Mesendoderm (in vitro differentiated cells): Measurements from ENCODE around the gene LDLRAD2.

Experiments
- DNase-seq: peaks from one replicate; pipeline ENCODE4 v3.0.0; 2013
- H2AK5ac ChIP-seq: 2 replicates; pipeline ENCODE4 v1.6.1; 2013; ENCODE audit warnings: low read length, inconsistent platforms
- H2BK120ac ChIP-seq: 2 replicates; pipeline ENCODE4 v1.6.1; 2013; ENCODE audit warnings: low read depth, mild to moderate bottlenecking, low read length, moderate library complexity, mixed read lengths
- H2BK15ac ChIP-seq: replicated peaks from 2 replicates; pipeline ENCODE4 v1.6.1; 2013; ENCODE audit warnings: low read depth, mild to moderate bottlenecking, moderate library complexity
- H2BK5ac ChIP-seq: 2 replicates; pipeline ENCODE4 v1.6.1; 2013; ENCODE audit warnings: low read length, inconsistent platforms
- H3K18ac ChIP-seq: 2 replicates; pipeline ENCODE4 v1.6.1; 2013; ENCODE audit warnings: mild to moderate bottlenecking, low read length, mixed read lengths
- H3K23ac ChIP-seq: one replicate; pipeline ENCODE4 v1.6.1; 2013; ENCODE audit warnings: low read length
- H3K27ac ChIP-seq: 2 replicates; pipeline ENCODE4 v1.5.1; 2013; ENCODE audit warnings: low read depth, mild to moderate bottlenecking, inconsistent platforms, low read length, moderate library complexity
- H3K27me3 ChIP-seq: 2 replicates; pipeline ENCODE4 v1.6.1; 2013; ENCODE audit warnings: low read length, control low read depth, mild to moderate bottlenecking, inconsistent platforms; ENCODE audit not compliant: insufficient read depth, poor library complexity
- H3K36me3 ChIP-seq: 2 replicates; pipeline ENCODE4 v1.6.1; 2013; ENCODE audit warnings: low read length, inconsistent platforms; ENCODE audit not compliant: control insufficient read depth, insufficient read depth
- H3K4ac ChIP-seq: one replicate; pipeline ENCODE4 v1.6.1; 2013; ENCODE audit warnings: low read depth, mild to moderate bottlenecking, low read length, moderate library complexity
- H3K4me1 ChIP-seq: 2 replicates; pipeline ENCODE4 v1.6.1; 2013; ENCODE audit warnings: low read depth, low read length, inconsistent platforms; ENCODE audit not compliant: control insufficient read depth
- H3K4me2 ChIP-seq: 2 replicates; pipeline ENCODE4 v1.6.1; 2013; ENCODE audit warnings: low read length
- H3K4me3 ChIP-seq: 2 replicates; pipeline ENCODE4 v1.5.1; 2013; ENCODE audit warnings: mild to moderate bottlenecking, low read length
- H3K56ac ChIP-seq: one replicate; pipeline ENCODE4 v1.6.1; 2013; ENCODE audit warnings: low read length
- H3K79me1 ChIP-seq: 2 replicates; pipeline ENCODE4 v1.6.1; 2013; ENCODE audit warnings: low read length, inconsistent platforms
- H3K79me2 ChIP-seq: 2 replicates; pipeline ENCODE4 v1.6.1; 2013; ENCODE audit warnings: mild to moderate bottlenecking, low read length; ENCODE audit not compliant: control insufficient read depth, insufficient read depth
- H3K9ac ChIP-seq: 2 replicates; pipeline ENCODE4 v1.6.1; 2013; ENCODE audit warnings: low read length, inconsistent platforms
- H4K5ac ChIP-seq: one replicate; pipeline ENCODE4 v1.6.1; 2013; ENCODE audit warnings: low read length
- H4K8ac ChIP-seq: one replicate; pipeline ENCODE4 v1.6.1; 2013; ENCODE audit warnings: low read depth, mild to moderate bottlenecking, control low read depth, low read length, moderate library complexity
- WGBS: extraction: QIAGEN DNeasy Blood & Tissue Kit; methylation state at CpG from one replicate; pipeline ENCODE4 v1.1.7; 2013; ENCODE audit warnings: low lambda C conversion rate, missing lambda C conversion rate; ENCODE audit not compliant: insufficient coverage; ENCODE audit errors: extremely low coverage; 5-methylcytosine and 5-hydroxymethylcytosine counted together

LDLRAD2 gene

GRCh38 chr1:21786640-21787039 is 25.4 kb upstream of the LDLRAD2 start:
- no CpG with 5 or more reads among the region's 2 CpGs for WGBS
- no peak overlapping the region for H2BK15ac ChIP-seq
- H3K56ac ChIP-seq, result no peak overlapping the region
- H4K5ac ChIP-seq, result no peak overlapping the region
- no peak overlapping the region for H3K27ac ChIP-seq
- H2AK5ac ChIP-seq, result no peak overlapping the region
- H3K79me2 ChIP-seq, result peaks cover 10% of the 10 kb centered on the region
- no peak overlapping the region for H2BK5ac ChIP-seq
- DNase-seq, result no peak
- no peak overlapping the region for H3K23ac ChIP-seq
- no peak overlapping the region for H3K18ac ChIP-seq
- H3K9ac ChIP-seq, result no peak overlapping the region
- H4K8ac ChIP-seq, result no peak overlapping the region
- H2BK120ac ChIP-seq, result no peak overlapping the region
- H3K4me3 ChIP-seq, result no peak overlapping the region
- peaks cover 2% of the 10 kb centered on the region for H3K79me1 ChIP-seq
- H3K4me2 ChIP-seq, result no peak overlapping the region
- H3K27me3 ChIP-seq, result no peaks in the 10 kb centered on the region
- H3K4me1 ChIP-seq, result no peaks in the 10 kb centered on the region
- no peak overlapping the region for H3K4ac ChIP-seq
- H3K36me3 ChIP-seq, result no peaks in the 10 kb centered on the region

GRCh38 chr1:21793104-21793503 is 19.0 kb upstream of the LDLRAD2 start:
- Histone ChIP-seq H3K56ac (no peak overlapping the region), H2BK120ac (no peak overlapping the region), H3K4ac (no peak overlapping the region), H3K79me2 (no peaks in the 10 kb centered on the region), H3K79me1 (no peaks in the 10 kb centered on the region), H4K5ac (no peak overlapping the region), H2AK5ac (no peak overlapping the region), H2BK5ac (no peak overlapping the region), H4K8ac (no peak overlapping the region), H3K4me3 (no peak overlapping the region), H2BK15ac (no peak overlapping the region), H3K36me3 (no peaks in the 10 kb centered on the region), H3K18ac (no peak overlapping the region), H3K9ac (no peak overlapping the region), H3K27ac (no peak overlapping the region), H3K4me2 (no peak overlapping the region), H3K4me1 (no peaks in the 10 kb centered on the region), H3K27me3 (no peaks in the 10 kb centered on the region), H3K23ac (no peak overlapping the region)
- DNase-seq, result no peak
- no CpG with 5 or more reads among the region's 2 CpGs for WGBS

- Histone ChIP-seq H3K4me3 (no peak overlapping the region), H3K18ac (no peak overlapping the region), H2BK120ac (no peak overlapping the region), H2BK15ac (no peak overlapping the region), H3K4me1 (no peaks in the 10 kb centered on the region), H3K23ac (no peak overlapping the region), H3K27me3 (no peaks in the 10 kb centered on the region), H3K9ac (no peak overlapping the region), H3K4me2 (no peak overlapping the region), H3K4ac (no peak overlapping the region), H3K27ac (no peak overlapping the region), H3K56ac (no peak overlapping the region), H4K8ac (no peak overlapping the region), H3K36me3 (no peaks in the 10 kb centered on the region), H4K5ac (no peak overlapping the region), H3K79me1 (no peaks in the 10 kb centered on the region), H2BK5ac (no peak overlapping the region), H3K79me2 (no peaks in the 10 kb centered on the region), H2AK5ac (no peak overlapping the region)
- no peak for DNase-seq
- WGBS, result no CpG with 5 or more reads among the region's 2 CpGs
These were observed 17.4 kb upstream of the LDLRAD2 start for GRCh38 chr1:21794656-21795055.

DNA sequence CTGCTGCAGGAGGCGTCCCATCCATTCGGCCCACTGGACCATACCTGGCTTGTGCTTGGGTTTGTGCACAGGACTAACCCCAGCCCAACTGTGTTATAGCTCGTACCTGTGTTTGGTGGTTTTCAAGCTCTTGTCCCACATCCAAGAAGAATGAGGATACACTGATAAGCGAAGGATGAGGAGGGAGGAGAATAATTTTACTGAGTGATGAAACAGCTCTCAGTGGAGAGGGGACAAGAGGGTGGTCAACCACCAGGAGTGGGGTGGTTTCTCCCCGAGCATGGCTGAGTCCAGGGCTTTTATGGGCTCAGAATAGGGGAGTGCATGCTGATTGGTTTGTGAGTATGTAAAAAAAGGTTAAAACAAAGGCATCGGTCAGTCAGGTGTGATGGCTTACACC is 17.0 kb upstream of the LDLRAD2 start:
- Histone ChIP-seq H2BK5ac (no peak overlapping the region), H3K18ac (no peak overlapping the region), H2BK120ac (no peak overlapping the region), H4K8ac (no peak overlapping the region), H2BK15ac (no peak overlapping the region), H3K27ac (no peak overlapping the region), H3K4me1 (no peaks in the 10 kb centered on the region), H3K79me2 (no peaks in the 10 kb centered on the region), H3K56ac (no peak overlapping the region), H3K4ac (no peak overlapping the region), H3K79me1 (no peaks in the 10 kb centered on the region), H3K9ac (no peak overlapping the region), H4K5ac (no peak overlapping the region), H3K4me3 (no peak overlapping the region), H3K27me3 (no peaks in the 10 kb centered on the region), H2AK5ac (no peak overlapping the region), H3K4me2 (no peak overlapping the region), H3K36me3 (no peaks in the 10 kb centered on the region), H3K23ac (no peak overlapping the region)
- DNase-seq, result no peak
- no CpG with 5 or more reads among the region's 6 CpGs for WGBS

GRCh38 chr1:21799730-21800129 is 12.3 kb upstream of the LDLRAD2 start:
- Histone ChIP-seq H4K8ac (no peak overlapping the region), H3K4me2 (no peak overlapping the region), H3K79me1 (no peaks in the 10 kb centered on the region), H2AK5ac (no peak overlapping the region), H3K27me3 (no peaks in the 10 kb centered on the region), H3K9ac (no peak overlapping the region), H4K5ac (no peak overlapping the region), H3K18ac (no peak overlapping the region), H2BK120ac (no peak overlapping the region), H3K4me3 (no peak overlapping the region), H3K56ac (no peak overlapping the region), H2BK15ac (no peak overlapping the region), H3K23ac (no peak overlapping the region), H3K79me2 (no peaks in the 10 kb centered on the region), H3K36me3 (no peaks in the 10 kb centered on the region), H3K4ac (no peak overlapping the region), H3K27ac (no peak overlapping the region), H2BK5ac (no peak overlapping the region), H3K4me1 (no peaks in the 10 kb centered on the region)
- no CpG with 5 or more reads among the region's 5 CpGs for WGBS
- DNase-seq, result no peak

DNA sequence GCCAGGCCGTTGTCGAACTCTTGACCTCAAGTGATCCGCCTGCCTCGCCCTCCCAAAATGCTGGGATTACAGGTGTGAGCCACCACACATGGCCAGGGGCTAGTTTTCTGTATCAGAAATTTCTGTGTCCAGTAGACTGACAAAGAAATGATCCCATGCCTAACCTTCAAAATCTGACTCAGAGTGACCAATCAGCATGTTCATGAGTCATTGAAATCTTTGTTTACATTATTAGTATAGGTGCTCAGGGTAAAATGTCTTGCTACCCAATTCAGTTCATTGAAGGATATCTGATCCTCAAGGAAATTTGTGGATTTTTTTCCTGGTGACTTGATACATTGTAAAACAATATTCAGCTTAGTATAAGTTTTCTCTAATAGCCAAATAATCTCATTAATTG is 11.0 kb upstream of the LDLRAD2 start:
- Histone ChIP-seq H2BK5ac (no peak overlapping the region), H4K8ac (no peak overlapping the region), H3K27me3 (no peaks in the 10 kb centered on the region), H3K27ac (no peak overlapping the region), H3K23ac (no peak overlapping the region), H3K4me1 (no peaks in the 10 kb centered on the region), H3K36me3 (no peaks in the 10 kb centered on the region), H3K18ac (no peak overlapping the region), H2BK120ac (no peak overlapping the region), H3K56ac (no peak overlapping the region), H3K79me2 (no peaks in the 10 kb centered on the region), H2BK15ac (no peak overlapping the region), H3K4ac (no peak overlapping the region), H4K5ac (no peak overlapping the region), H3K4me2 (no peak overlapping the region), H3K9ac (no peak overlapping the region), H2AK5ac (no peak overlapping the region), H3K4me3 (no peak overlapping the region), H3K79me1 (no peaks in the 10 kb centered on the region)
- WGBS, result no CpG with 5 or more reads among the region's 4 CpGs
- no peak for DNase-seq
